Right lobe of liver (tissue), 6 donors: ENCODE data around the gene HOXD3. TPM values are rescaled to one million over a fixed set of nuclear protein-coding genes. Genes with fewer than 3 reads are reported as not detected.

ENCODE experiments used
- ATAC-seq, 4 donors: fragments of 200-7000 bp; cut with Tn5 transposase; one replicate each; pipeline ENCODE4 v1.9.1; 2020; ENCODE audit warnings: mild to moderate bottlenecking in 4 of 4, moderate library complexity in 4 of 4
- DNase-seq, 3 donors: peaks; one replicate each; pipeline ENCODE4 v3.0.0-alpha.2; 2020
- H3K27ac ChIP-seq, 3 donors: fragments of 200-600 bp; one replicate each; pipeline ENCODE4 v1.8.0; 2022
- H3K27me3 ChIP-seq, 2 donors: fragments of 200-600 bp; one replicate each; pipeline ENCODE4 v1.8.0; 2022
- H3K36me3 ChIP-seq, 4 donors: fragments of 200-600 bp; sonication (generic) in 1 of 4; one replicate each; pipeline versions ENCODE4 v1.5.1 to v1.8.0; 2017 to 2022; ENCODE audit warnings: control low read depth in 1 of 4
- H3K4me1 ChIP-seq, 4 donors: fragments of 200-600 bp; sonication (generic) in 1 of 4; one replicate each; pipeline versions ENCODE4 v1.5.1 to v1.8.0; 2017 to 2022; ENCODE audit warnings: control low read depth in 1 of 4
- H3K4me3 ChIP-seq, 3 donors: fragments of 200-600 bp; one replicate each; pipeline ENCODE4 v1.8.0; 2022
- H3K9me3 ChIP-seq, 4 donors: fragments of 200-600 bp; sonication (generic) in 1 of 4; one replicate each; pipeline versions ENCODE4 v1.5.1 to v1.8.0; 2017 to 2022; ENCODE audit warnings: control low read depth in 1 of 4
- POLR2A ChIP-seq: fragments of 450-650 bp; IDR thresholded peaks from one replicate; pipeline ENCODE4 v1.6.1; 2017; ENCODE audit warnings: antibody characterized with exemption, mild to moderate bottlenecking
- WGBS: methylation state at CpG from one replicate; pipeline ENCODE4 v1.1.6; 2018; ENCODE audit warnings: low coverage, low lambda C conversion rate; ENCODE audit not compliant: insufficient coverage; ENCODE audit errors: missing lambda C conversion rate; 5-methylcytosine and 5-hydroxymethylcytosine counted together
- intact Hi-C, 2 donors: fragments of 100-400 bp; cut with DNase I; formaldehyde crosslinking; loops; one replicate each; pipeline versions ENCODE4 v1.11.2 to v1.14.1; 2022
- total RNA-seq, 6 experiments: library from RNA; depleted of rRNA in 2 of 6; stranded (reverse); fragments of >200 nt in 2 of 6; fragmentation: NEBNext Ultra II Directional in 3 of 6; extraction: Animal tissue kit (Norgen Biotek cat#: 25700) in 3 of 6; gene quantifications; one replicate each; pipeline versions ENCODE4 v1.1.0 to v1.2.4, GENCODE V29; 2016 to 2023
- TF ChIP-seq, protein P1 (sequence below), 4 donors: fragments of 200-600 bp in 3 of 4; fragments of 450-650 bp in 1 of 4; IDR thresholded peaks; one replicate each; pipeline versions ENCODE4 v1.5.1 to v1.8.0; 2016 to 2022; ENCODE audit warnings: antibody characterized with exemption in 4 of 4, mild to moderate bottlenecking in 2 of 4
- donor health status: DM: no; HTN: yes; CAD: no.
- donor health status: DM: no; HTN: no; CAD: no.
- donor health status: DM: no; HTN: no; CAD: no.
- donor health status: DM: no; HTN: yes; CAD: no.
- donor health status: DM: no; HTN: yes; CAD: no.

Gene HOXD3
- total RNA-seq, 6 experiments from 2014 or later: not detected

DNA sequence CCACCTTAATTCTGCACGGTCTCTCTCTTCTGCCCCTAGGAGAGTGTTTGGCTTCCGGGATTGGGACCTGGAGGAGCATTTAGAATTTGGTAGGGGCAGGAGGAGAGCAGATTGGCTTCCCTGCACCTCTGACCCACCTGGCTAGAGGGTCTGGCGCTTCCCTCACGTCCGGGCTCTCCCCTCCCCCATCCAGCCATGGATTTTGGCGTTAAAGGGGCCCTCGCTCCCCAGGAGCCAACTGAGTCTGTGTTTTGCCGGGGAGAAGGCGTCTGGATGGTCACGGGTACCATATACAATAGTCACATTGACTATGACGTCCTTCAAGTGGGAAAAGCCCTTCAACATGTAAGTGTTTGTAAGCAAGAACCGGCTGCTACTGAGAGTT, 6.6 kb downstream of the HOXD3 start:
- no peaks in the 10 kb centered on the region for H3K36me3 ChIP-seq
- peaks cover 0 to 13% (median 0%) of the 10 kb centered on the region in 4 donors for H3K4me1 ChIP-seq
- 3% methylated on average over 11 of the region's 12 CpGs for WGBS
- no peak for TF ChIP-seq POLR2A
- TF ChIP-seq, protein P1, sequence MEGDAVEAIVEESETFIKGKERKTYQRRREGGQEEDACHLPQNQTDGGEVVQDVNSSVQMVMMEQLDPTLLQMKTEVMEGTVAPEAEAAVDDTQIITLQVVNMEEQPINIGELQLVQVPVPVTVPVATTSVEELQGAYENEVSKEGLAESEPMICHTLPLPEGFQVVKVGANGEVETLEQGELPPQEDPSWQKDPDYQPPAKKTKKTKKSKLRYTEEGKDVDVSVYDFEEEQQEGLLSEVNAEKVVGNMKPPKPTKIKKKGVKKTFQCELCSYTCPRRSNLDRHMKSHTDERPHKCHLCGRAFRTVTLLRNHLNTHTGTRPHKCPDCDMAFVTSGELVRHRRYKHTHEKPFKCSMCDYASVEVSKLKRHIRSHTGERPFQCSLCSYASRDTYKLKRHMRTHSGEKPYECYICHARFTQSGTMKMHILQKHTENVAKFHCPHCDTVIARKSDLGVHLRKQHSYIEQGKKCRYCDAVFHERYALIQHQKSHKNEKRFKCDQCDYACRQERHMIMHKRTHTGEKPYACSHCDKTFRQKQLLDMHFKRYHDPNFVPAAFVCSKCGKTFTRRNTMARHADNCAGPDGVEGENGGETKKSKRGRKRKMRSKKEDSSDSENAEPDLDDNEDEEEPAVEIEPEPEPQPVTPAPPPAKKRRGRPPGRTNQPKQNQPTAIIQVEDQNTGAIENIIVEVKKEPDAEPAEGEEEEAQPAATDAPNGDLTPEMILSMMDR (IDR thresholded peaks at IDR 0.05): no peak
- no peak for DNase-seq
- no peaks in the 10 kb centered on the region for H3K9me3 ChIP-seq
- ATAC-seq: no peak
- no peak overlapping the region for H3K27ac ChIP-seq
- intact Hi-C loops: no loop called here
- H3K27me3 ChIP-seq: peaks cover 10 to 71% of the 10 kb centered on the region in 2 donors
- H3K4me3 ChIP-seq: no peak overlapping the region

DNA sequence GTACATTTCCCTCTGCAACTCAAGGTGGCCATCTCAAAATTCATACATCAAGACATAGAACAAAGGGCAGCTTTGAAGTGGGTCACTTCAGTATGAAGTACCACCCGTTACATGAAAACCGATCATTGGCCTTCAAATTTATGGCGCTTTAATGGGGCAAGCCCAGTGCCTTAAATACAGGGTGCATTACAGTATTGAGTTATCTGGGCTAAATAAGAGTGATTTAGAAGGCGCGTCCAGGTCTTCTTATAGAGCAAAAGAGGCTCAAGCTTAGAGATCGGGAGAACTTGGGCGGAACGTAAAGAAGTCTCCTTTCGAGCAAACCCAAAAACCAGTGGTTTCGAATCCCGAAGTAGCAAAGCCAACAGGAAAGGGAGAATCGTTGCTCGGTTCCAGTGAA, 7.1 kb downstream of the HOXD3 start:
- no peaks in the 10 kb centered on the region for H3K9me3 ChIP-seq
- no peak overlapping the region for H3K4me3 ChIP-seq
- TF ChIP-seq, protein P1 (IDR thresholded peaks at IDR 0.05): no peak
- peaks cover 10 to 70% of the 10 kb centered on the region in 2 donors for H3K27me3 ChIP-seq
- H3K36me3 ChIP-seq: no peaks in the 10 kb centered on the region
- no peak for DNase-seq
- no peak for ATAC-seq
- 12% methylated on average over 12 of the region's 13 CpGs for WGBS
- intact Hi-C loops: no loop called here
- no peak overlapping the region for H3K27ac ChIP-seq
- H3K4me1 ChIP-seq: peaks cover 0 to 13% (median 0%) of the 10 kb centered on the region in 4 donors

DNA sequence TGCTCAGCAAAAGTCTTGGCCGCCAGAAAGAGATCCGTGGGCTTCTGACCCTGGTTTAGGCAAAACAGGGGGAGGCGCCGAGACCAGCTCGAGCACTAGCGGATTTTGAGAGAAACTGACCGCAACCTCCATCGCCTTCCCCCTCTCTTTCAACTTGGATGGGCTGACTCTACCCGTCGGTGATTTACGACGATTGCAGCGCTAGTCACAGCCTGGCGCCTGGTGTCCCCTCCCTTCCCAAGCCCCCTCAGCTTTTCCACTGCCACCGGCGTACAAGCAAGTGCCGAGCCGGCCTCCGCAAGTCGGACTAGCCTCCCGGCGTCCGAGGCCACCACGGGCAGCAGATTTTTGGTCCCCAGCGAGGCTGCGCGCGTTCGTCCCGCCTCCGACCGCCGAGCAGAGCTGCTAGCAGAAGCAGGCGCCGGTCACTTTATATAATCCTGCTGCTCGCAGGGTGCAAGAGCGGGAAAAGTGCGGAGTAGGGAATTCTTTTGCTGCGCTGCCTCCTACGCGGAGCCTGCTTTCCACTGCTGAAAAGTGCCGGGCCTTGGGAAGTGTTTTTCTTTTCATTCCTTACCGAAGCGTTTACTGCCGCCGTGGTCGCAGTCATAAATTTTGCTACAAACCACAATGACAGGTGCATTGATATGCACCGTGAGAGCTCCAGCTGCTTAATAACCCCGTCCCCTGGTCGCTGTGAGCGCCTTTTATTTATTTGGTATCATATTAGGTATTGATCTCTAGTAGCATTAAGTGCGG, 7.7 kb downstream of the HOXD3 start:
- Histone ChIP-seq H3K27ac (no peak overlapping the region), H3K9me3 (no peaks in the 10 kb centered on the region), H3K4me3 (no peak overlapping the region), H3K36me3 (no peaks in the 10 kb centered on the region), H3K27me3 (peaks cover 10 to 64% of the 10 kb centered on the region in 2 donors), H3K4me1 (peaks cover 0 to 8% (median 0%) of the 10 kb centered on the region in 4 donors)
- TF ChIP-seq, protein P1 (IDR thresholded peaks at IDR 0.05): no peak
- TF ChIP-seq POLR2A: no peak
- no peak for DNase-seq
- intact Hi-C loops: no loop called here
- 5% methylated on average over 21 of the region's 52 CpGs for WGBS
- no peak for ATAC-seq

DNA sequence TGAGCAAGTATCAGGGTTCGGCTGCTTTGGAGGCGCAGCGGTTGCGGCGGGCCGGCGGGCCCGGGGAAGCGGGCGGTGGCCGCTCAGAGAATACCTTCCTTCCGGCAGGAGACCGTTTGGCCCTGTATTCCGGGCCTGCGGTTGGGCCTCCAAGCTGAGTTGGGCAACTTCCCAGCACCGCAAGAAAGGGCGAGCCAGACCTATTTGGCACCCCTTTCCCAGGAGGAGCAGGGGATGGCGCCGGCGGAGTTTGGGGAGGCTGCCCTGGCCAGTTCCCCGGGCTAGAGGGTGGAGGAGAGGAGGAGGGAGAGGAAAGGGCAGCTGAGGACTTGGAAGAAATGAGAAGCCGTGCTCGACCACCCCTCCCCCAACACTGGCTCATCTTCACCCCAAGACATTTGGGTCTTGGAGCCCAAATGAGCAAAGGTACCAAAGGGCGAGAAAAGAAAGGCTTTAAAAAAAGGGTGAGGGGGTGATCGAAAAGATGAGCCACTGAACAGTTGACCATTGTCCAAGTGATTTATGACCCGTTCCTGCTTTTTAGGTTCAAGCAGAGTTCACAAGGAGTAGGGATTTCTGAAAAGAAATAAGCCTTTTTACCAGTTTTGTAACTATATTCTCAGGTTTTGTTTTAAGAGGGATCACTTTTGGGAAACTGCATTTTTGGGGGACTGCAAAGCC, 8.4 kb downstream of the HOXD3 start:
- no peak overlapping the region for H3K4me3 ChIP-seq
- no peak for TF ChIP-seq POLR2A
- TF ChIP-seq, protein P1 (IDR thresholded peaks at IDR 0.05): no peak
- ATAC-seq: no peak
- intact Hi-C loops: no loop called here
- WGBS: 1% methylated on average over 23 of the region's 26 CpGs
- peaks cover 10 to 62% of the 10 kb centered on the region in 2 donors for H3K27me3 ChIP-seq
- H3K27ac ChIP-seq: no peak overlapping the region
- no peaks in the 10 kb centered on the region for H3K36me3 ChIP-seq
- no peaks in the 10 kb centered on the region for H3K9me3 ChIP-seq
- peaks cover 0 to under 1% (median 0%) of the 10 kb centered on the region in 4 donors for H3K4me1 ChIP-seq
- DNase-seq: no peak
